ENCODE results near the gene KDM4B.

- TF ChIP-seq RAD21 (IDR thresholded peaks at IDR 0.05; ENCODE audit: insufficient read depth, low read depth, low read length): no peak
- no peak for TF ChIP-seq CREB1 (IDR thresholded peaks at IDR 0.05; ENCODE audit: low read depth)
- TF ChIP-seq YBX1 (IDR thresholded peaks at IDR 0.05): no peak
- no peak for TF ChIP-seq POLR2A (IDR thresholded peaks at IDR 0.05; ENCODE audit: low read depth, low read length)
- TF ChIP-seq CTCF (IDR thresholded peaks at IDR 0.05 in 2 of 3, conservative IDR thresholded peaks at IDR 0.05 in 1 of 3; ENCODE audit: control insufficient read depth in 2 of 3, extremely low read depth in 1 of 3, insufficient read depth in 1 of 3, low read depth in 3 of 3, low read length in 3 of 3): no peak
- TF ChIP-seq ESRRA (IDR thresholded peaks at IDR 0.05; ENCODE audit: low read length): no peak
- no peak for TF ChIP-seq RAD51 (IDR thresholded peaks at IDR 0.05)
- no peak for TF ChIP-seq FOS (IDR thresholded peaks at IDR 0.05; ENCODE audit: borderline replicate concordance, extremely low read depth, insufficient read length)
- no peak for TF ChIP-seq BRCA1 (IDR thresholded peaks at IDR 0.05; ENCODE audit: low read depth, low read length)
- TF ChIP-seq NR2F1 (conservative IDR thresholded peaks at IDR 0.05): no peak
- TF ChIP-seq NFIC (IDR thresholded peaks at IDR 0.05; ENCODE audit: low read depth, low read length): no peak
- TF ChIP-seq CHD2 (IDR thresholded peaks at IDR 0.05; ENCODE audit: borderline replicate concordance, low read depth, low read length): no peak
- no peak for TF ChIP-seq REST (IDR thresholded peaks at IDR 0.05; ENCODE audit: low read depth, low read length)
- no peak for TF ChIP-seq POLR2AphosphoS5 (IDR thresholded peaks at IDR 0.05; ENCODE audit: low read length)
Observed at GRCh38 chr19:4933528-4933927, 35.4 kb upstream of the KDM4B start.

Data from GM12878 (cell line).